Fibroblast of lung (primary cell): Measurements from ENCODE around the gene RASEF. TPM values are rescaled to one million over a fixed set of nuclear protein-coding genes. Genes with fewer than 3 reads are reported as not detected.

Source experiments
- DNase-seq, 2 donors: peaks; one replicate each; pipeline versions ENCODE4 v3.0.0 to v3.0.0-alpha.2; 2010; ENCODE audit warnings: low read depth in 2 of 2
- H2AFZ ChIP-seq: 2 replicates; pipeline ENCODE4 v1.5.1; 2012; ENCODE audit warnings: low read length, control low read depth, inconsistent platforms
- H3K27ac ChIP-seq: 2 replicates; pipeline ENCODE4 v1.5.1; 2011; ENCODE audit warnings: low read length, control low read depth; ENCODE audit not compliant: insufficient read depth
- H3K27me3 ChIP-seq: 2 replicates; pipeline ENCODE4 v1.5.1; 2011; ENCODE audit warnings: mild to moderate bottlenecking, low read length; ENCODE audit not compliant: control insufficient read depth, insufficient read depth
- H3K36me3 ChIP-seq: 2 replicates; pipeline ENCODE4 v1.5.1; 2011; ENCODE audit warnings: low read length; ENCODE audit not compliant: control insufficient read depth, insufficient read depth
- H3K4me1 ChIP-seq: 2 replicates; pipeline ENCODE4 v1.5.1; 2011; ENCODE audit warnings: low read length; ENCODE audit not compliant: control insufficient read depth, insufficient read depth; ENCODE audit errors: extremely low read depth
- H3K4me2 ChIP-seq: 2 replicates; pipeline ENCODE4 v1.5.1; 2011; ENCODE audit warnings: low read length, control low read depth; ENCODE audit not compliant: insufficient read depth; ENCODE audit errors: extremely low read depth
- H3K4me3 ChIP-seq, 4 experiments: fragments of 200-600 bp in 1 of 4; sonication (generic) in 1 of 4; replicated peaks in 1 of 4; 2 replicates each; pipeline ENCODE4 v1.5.1; 2011 to 2016; ENCODE audit warnings: low read length in 4 of 4, low read depth in 3 of 4, mild to moderate bottlenecking in 3 of 4, control low read depth in 2 of 4, inconsistent platforms in 1 of 4, mixed read lengths in 1 of 4; ENCODE audit not compliant: insufficient read depth in 1 of 4; ENCODE audit errors: control extremely low read depth in 1 of 4
- H3K79me2 ChIP-seq: 2 replicates; pipeline ENCODE4 v1.5.1; 2012; ENCODE audit warnings: mild to moderate bottlenecking, low read length, inconsistent platforms; ENCODE audit not compliant: control insufficient read depth, insufficient read depth
- H3K9ac ChIP-seq: 2 replicates; pipeline ENCODE4 v1.5.1; 2011; ENCODE audit warnings: mild to moderate bottlenecking, low read length, control low read depth; ENCODE audit not compliant: insufficient read depth
- H3K9me3 ChIP-seq: 2 replicates; pipeline ENCODE4 v1.5.1; 2012; ENCODE audit warnings: low read depth, low read length; ENCODE audit not compliant: control insufficient read depth, insufficient read depth
- H4K20me1 ChIP-seq: 2 replicates; pipeline ENCODE4 v1.5.1; 2011; ENCODE audit warnings: low read length; ENCODE audit not compliant: control insufficient read depth, insufficient read depth; ENCODE audit errors: extremely low read depth
- CTCF ChIP-seq, 2 donors: IDR thresholded peaks in 1 of 2; conservative IDR thresholded peaks in 1 of 2; 1 replicate in 1 of 2; 2 replicates in 1 of 2; pipeline ENCODE4 v1.5.1; 2011 to 2012; ENCODE audit warnings: low read length in 2 of 2, control low read depth in 1 of 2, inconsistent platforms in 1 of 2, low read depth in 1 of 2, mild to moderate bottlenecking in 1 of 2
- EZH2 ChIP-seq: IDR thresholded peaks from 2 replicates; pipeline ENCODE4 v1.5.1; 2012; ENCODE audit warnings: low read length, control low read depth, mild to moderate bottlenecking; ENCODE audit errors: missing control alignments
- polyA plus RNA-seq, 2 donors: library from polyadenylated mRNA; depleted of rRNA in 1 of 2; stranded (reverse) in 1 of 2; unstranded in 1 of 2; fragments of >200 nt; gene quantifications; 2 replicates each; pipeline ENCODE4 v1.2.1, GENCODE V29; 2011 to 2012; ENCODE audit warnings: missing spikeins in 1 of 2
- total RNA-seq: library from RNA; depleted of rRNA; stranded (reverse); fragments of >200 nt; gene quantifications from 2 replicates; pipeline ENCODE4 v1.2.1, GENCODE V29; 2014

RASEF gene
- total and polyA plus RNA-seq, 2 donors (not counting 1 experiment from before 2014, with no cell fraction given), result 0.28 to 1.2 TPM

DNA sequence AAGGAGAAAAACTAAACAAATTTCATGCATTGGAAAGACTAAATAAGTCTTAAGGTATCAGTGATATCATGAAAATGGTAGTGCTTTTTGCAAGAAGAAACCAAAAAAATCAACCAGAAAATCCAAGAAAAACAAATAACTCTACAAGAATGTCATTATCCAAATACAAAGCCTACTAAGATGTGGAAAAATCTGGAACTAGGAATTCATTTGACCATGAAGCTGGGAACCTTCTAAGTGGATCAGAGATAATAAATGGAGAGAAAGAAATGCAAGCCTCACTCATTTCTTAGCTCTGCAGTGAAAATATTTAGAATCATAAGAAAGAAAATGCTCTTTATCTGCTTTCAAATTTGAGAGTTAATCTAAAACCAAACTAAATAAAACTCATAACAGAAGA is 51.3 kb downstream of the RASEF start:
- peak in 1 of 2 donors; percentile 92 for DNase-seq
- Histone ChIP-seq H2AFZ (no peak overlapping the region), H3K36me3 (no peaks in the 10 kb centered on the region), H3K27me3 (no peaks in the 10 kb centered on the region), H3K27ac (no peak overlapping the region), H3K9ac (no peak overlapping the region), H3K4me2 (no peak overlapping the region), H4K20me1 (no peaks in the 10 kb centered on the region), H3K4me1 (peaks cover 9% of the 10 kb centered on the region), H3K9me3 (no peaks in the 10 kb centered on the region), H3K79me2 (no peaks in the 10 kb centered on the region), H3K4me3 (no peak overlapping the region)
- no peak for TF ChIP-seq CTCF (conservative IDR thresholded peaks at IDR 0.05 in 1 of 2, IDR thresholded peaks at IDR 0.05 in 1 of 2; ENCODE audit: low read depth in 1 of 2, low read length in 2 of 2)
- no peak for TF ChIP-seq EZH2

DNA sequence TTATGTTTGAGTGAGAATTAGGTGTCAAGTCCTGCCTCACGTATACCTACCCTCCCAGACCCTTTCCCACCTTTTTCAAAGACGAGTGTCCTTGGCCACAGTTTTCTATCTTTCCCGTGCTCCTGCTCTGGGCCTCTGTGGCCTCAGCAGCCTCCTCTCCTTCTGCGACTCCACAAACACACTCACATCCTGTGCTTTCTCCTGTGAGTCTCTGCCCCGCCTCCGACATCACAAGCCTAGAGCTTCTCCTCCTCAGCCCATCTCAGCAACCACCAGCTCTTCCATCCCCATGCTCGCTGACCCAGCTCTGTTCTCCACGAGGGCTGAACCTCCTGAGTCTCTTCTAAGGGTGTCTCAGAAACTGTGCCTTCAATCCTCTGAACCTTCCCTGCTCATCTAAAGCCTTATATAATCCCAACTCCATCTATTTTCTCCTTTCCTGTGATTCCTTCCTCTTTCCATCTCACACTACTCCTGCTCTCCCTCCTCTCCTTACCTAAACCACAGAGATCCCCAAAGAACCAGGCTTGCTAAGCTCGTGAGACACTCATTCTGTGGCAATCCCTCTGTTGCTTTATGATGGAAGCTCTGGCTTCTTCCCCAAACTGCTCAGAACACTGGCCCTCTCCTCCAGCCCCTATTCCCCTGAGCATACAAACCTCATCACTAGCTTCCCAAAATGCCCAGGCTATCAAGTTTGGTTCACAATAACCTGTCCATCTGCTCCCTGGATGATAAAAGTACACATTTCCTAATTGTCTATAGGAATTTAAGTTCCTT is 55.2 kb downstream of the RASEF start:
- Histone ChIP-seq H3K36me3 (no peaks in the 10 kb centered on the region), H3K27me3 (no peaks in the 10 kb centered on the region), H3K27ac (no peak overlapping the region), H3K4me2 (no peak overlapping the region), H3K79me2 (no peaks in the 10 kb centered on the region), H3K9me3 (no peaks in the 10 kb centered on the region), H3K9ac (no peak overlapping the region), H4K20me1 (no peaks in the 10 kb centered on the region), H3K4me3 (no peak overlapping the region), H3K4me1 (no peaks in the 10 kb centered on the region), H2AFZ (no peak overlapping the region)
- no peak for DNase-seq
- TF ChIP-seq EZH2 (no peak), CTCF (conservative IDR thresholded peaks at IDR 0.05 in 1 of 2, IDR thresholded peaks at IDR 0.05 in 1 of 2; ENCODE audit: low read depth in 1 of 2, low read length in 2 of 2) (no peak)

GRCh38 chr9:83006378-83006777 is 56.6 kb downstream of the RASEF start:
- H3K27ac ChIP-seq, result no peak overlapping the region
- H2AFZ ChIP-seq, result no peak overlapping the region
- no peaks in the 10 kb centered on the region for H3K9me3 ChIP-seq
- no peaks in the 10 kb centered on the region for H3K27me3 ChIP-seq
- no peak for TF ChIP-seq CTCF (conservative IDR thresholded peaks at IDR 0.05 in 1 of 2, IDR thresholded peaks at IDR 0.05 in 1 of 2; ENCODE audit: low read depth in 1 of 2, low read length in 2 of 2)
- no peak for TF ChIP-seq EZH2
- no peak for DNase-seq
- H3K36me3 ChIP-seq, result no peaks in the 10 kb centered on the region
- H3K9ac ChIP-seq, result no peak overlapping the region
- no peak overlapping the region for H3K4me3 ChIP-seq
- no peaks in the 10 kb centered on the region for H4K20me1 ChIP-seq
- H3K4me1 ChIP-seq, result no peaks in the 10 kb centered on the region
- no peak overlapping the region for H3K4me2 ChIP-seq
- no peaks in the 10 kb centered on the region for H3K79me2 ChIP-seq
